HG02798 (cell line): ENCODE measurements around the gene DDC.
"Not testable (repeated sequence)": the region's sequence is repeated elsewhere in the genome, so short reads cannot be mapped to it uniquely, and the experiment has no call there.

ENCODE experiments used
- ATAC-seq: cut with Tn5 transposase; IDR thresholded peaks from one replicate; pipeline ENCODE4 v1.9.1; 2021; ENCODE audit warnings: mild to moderate bottlenecking; ENCODE audit not compliant: unreplicated experiment, poor library complexity

Gene DDC

GRCh38 chr7:50591098-50591479 is 25.9 kb upstream of the DDC start:
- no peak for ATAC-seq

GRCh38 chr7:50590535-50590934 is 25.3 kb upstream of the DDC start:
- ATAC-seq, result no peak

GRCh38 chr7:50589364-50589763 is 24.2 kb upstream of the DDC start:
- peak; percentile 24 for ATAC-seq

- no peak for ATAC-seq
Observed at GRCh38 chr7:50588937-50589336, 23.7 kb upstream of the DDC start.

- ATAC-seq, result no peak
Observed at GRCh38 chr7:50587737-50588136, 22.5 kb upstream of the DDC start.

GRCh38 chr7:50584793-50585408 is 19.7 kb upstream of the DDC start:
- ATAC-seq, result no peak

- ATAC-seq, result no peak
Observed at GRCh38 chr7:50584386-50584785, 19.2 kb upstream of the DDC start.

- ATAC-seq, result not testable (repeated sequence)
Observed at GRCh38 chr7:50583295-50583694, 18.1 kb upstream of the DDC start.

- not testable (repeated sequence) for ATAC-seq
Observed at GRCh38 chr7:50582271-50582670, 17.1 kb upstream of the DDC start.

GRCh38 chr7:50580666-50581065 is 15.5 kb upstream of the DDC start:
- ATAC-seq, result not testable (repeated sequence)

GRCh38 chr7:50580057-50580456 is 14.9 kb upstream of the DDC start:
- no peak for ATAC-seq

- not testable (repeated sequence) for ATAC-seq
Observed at GRCh38 chr7:50578105-50578504, 12.9 kb upstream of the DDC start.

- ATAC-seq, result no peak
Observed at GRCh38 chr7:50577569-50577968, 12.4 kb upstream of the DDC start.

GRCh38 chr7:50576388-50576787 is 11.2 kb upstream of the DDC start:
- ATAC-seq, result not testable (repeated sequence)

GRCh38 chr7:50567715-50568261 is 2.6 kb upstream of the DDC start:
- no peak for ATAC-seq

- no peak for ATAC-seq
Observed at GRCh38 chr7:50565977-50566376, 772 bp upstream of the DDC start.

- ATAC-seq, result no peak
Observed at GRCh38 chr7:50565559-50565916, 333 bp upstream of the DDC start.

GRCh38 chr7:50564171-50564570 is 1.0 kb downstream of the DDC start:
- no peak for ATAC-seq

- ATAC-seq, result no peak
Observed at GRCh38 chr7:50562136-50562535, 3.1 kb downstream of the DDC start.

- no peak for ATAC-seq
Observed at GRCh38 chr7:50560865-50561351, 4.3 kb downstream of the DDC start.

GRCh38 chr7:50559881-50560280 is 5.3 kb downstream of the DDC start:
- ATAC-seq, result no peak

- no peak for ATAC-seq
Observed at GRCh38 chr7:50558294-50559053, 6.7 kb downstream of the DDC start.
